Measurements from ENCODE around the gene POLR2E.

The POLR2E gene

GRCh38 chr19:1073063-1073955, 21.9 kb downstream of the POLR2E start:
- H3K27ac ChIP-seq: no peak overlapping the region
- H3K4me2 ChIP-seq: no peak overlapping the region
- H4K20me1 ChIP-seq (ENCODE audit: insufficient read depth): no peaks in the 10 kb centered on the region
- H2AFZ ChIP-seq (ENCODE audit: low read depth): no peak overlapping the region
- TF ChIP-seq CTCF (conservative IDR thresholded peaks at IDR 0.05; ENCODE audit: low read depth, low read length): no peak
- peaks cover 12% of the 10 kb centered on the region for H3K79me2 ChIP-seq (ENCODE audit: insufficient read depth, low read depth)
- no peak overlapping the region for H3K4me3 ChIP-seq (IDR thresholded peaks at IDR 0.05; ENCODE audit: insufficient read depth, low read depth, low read length)
- H3K9ac ChIP-seq: no peak overlapping the region
- H3K27me3 ChIP-seq (ENCODE audit: insufficient read depth, low read depth): no peaks in the 10 kb centered on the region
- peaks cover 37% of the 10 kb centered on the region for H3K4me1 ChIP-seq (ENCODE audit: low read depth, poor library complexity, severe bottlenecking)
- H3K36me3 ChIP-seq (ENCODE audit: insufficient read depth): no peaks in the 10 kb centered on the region

GRCh38 chr19:1072371-1073015, 22.7 kb downstream of the POLR2E start:
- Histone ChIP-seq H3K4me1 (ENCODE audit: low read depth, poor library complexity, severe bottlenecking) (peaks cover 33% of the 10 kb centered on the region), H3K4me2 (no peak overlapping the region), H3K27ac (no peak overlapping the region), H3K79me2 (ENCODE audit: insufficient read depth, low read depth) (peaks cover 20% of the 10 kb centered on the region), H3K9ac (no peak overlapping the region), H3K4me3 (IDR thresholded peaks at IDR 0.05; ENCODE audit: insufficient read depth, low read depth, low read length) (no peak overlapping the region), H3K27me3 (ENCODE audit: insufficient read depth, low read depth) (no peaks in the 10 kb centered on the region), H2AFZ (ENCODE audit: low read depth) (no peak overlapping the region), H3K36me3 (ENCODE audit: insufficient read depth) (no peaks in the 10 kb centered on the region), H4K20me1 (ENCODE audit: insufficient read depth) (no peaks in the 10 kb centered on the region)
- TF ChIP-seq CTCF (conservative IDR thresholded peaks at IDR 0.05; ENCODE audit: low read depth, low read length): no peak

- H3K4me1 ChIP-seq (ENCODE audit: low read depth, poor library complexity, severe bottlenecking): peaks cover 24% of the 10 kb centered on the region
- no peak for TF ChIP-seq CTCF (conservative IDR thresholded peaks at IDR 0.05; ENCODE audit: low read depth, low read length)
- H3K4me2 ChIP-seq: no peak overlapping the region
- H2AFZ ChIP-seq (ENCODE audit: low read depth): no peak overlapping the region
- H3K36me3 ChIP-seq (ENCODE audit: insufficient read depth): no peaks in the 10 kb centered on the region
- H4K20me1 ChIP-seq (ENCODE audit: insufficient read depth): no peaks in the 10 kb centered on the region
- H3K79me2 ChIP-seq (ENCODE audit: insufficient read depth, low read depth): peaks cover 20% of the 10 kb centered on the region
- no peaks in the 10 kb centered on the region for H3K27me3 ChIP-seq (ENCODE audit: insufficient read depth, low read depth)
- H3K9ac ChIP-seq: no peak overlapping the region
- H3K27ac ChIP-seq: no peak overlapping the region
- no peak overlapping the region for H3K4me3 ChIP-seq (IDR thresholded peaks at IDR 0.05; ENCODE audit: insufficient read depth, low read depth, low read length)
Observed at GRCh38 chr19:1070931-1071791, 24.0 kb downstream of the POLR2E start.

- Histone ChIP-seq H2AFZ (ENCODE audit: low read depth) (no peak overlapping the region), H3K4me3 (IDR thresholded peaks at IDR 0.05; ENCODE audit: insufficient read depth, low read depth, low read length) (no peak overlapping the region), H4K20me1 (ENCODE audit: insufficient read depth) (no peaks in the 10 kb centered on the region), H3K27me3 (ENCODE audit: insufficient read depth, low read depth) (no peaks in the 10 kb centered on the region), H3K79me2 (ENCODE audit: insufficient read depth, low read depth) (peaks cover 20% of the 10 kb centered on the region), H3K36me3 (ENCODE audit: insufficient read depth) (no peaks in the 10 kb centered on the region), H3K27ac (no peak overlapping the region), H3K9ac (no peak overlapping the region), H3K4me1 (ENCODE audit: low read depth, poor library complexity, severe bottlenecking) (peaks cover 20% of the 10 kb centered on the region), H3K4me2 (no peak overlapping the region)
- TF ChIP-seq CTCF (conservative IDR thresholded peaks at IDR 0.05; ENCODE audit: low read depth, low read length): no peak
Observed at GRCh38 chr19:1070576-1070930, 24.6 kb downstream of the POLR2E start.
